ENCODE measurements around the gene AP5S1.

AP5S1 gene

DNA sequence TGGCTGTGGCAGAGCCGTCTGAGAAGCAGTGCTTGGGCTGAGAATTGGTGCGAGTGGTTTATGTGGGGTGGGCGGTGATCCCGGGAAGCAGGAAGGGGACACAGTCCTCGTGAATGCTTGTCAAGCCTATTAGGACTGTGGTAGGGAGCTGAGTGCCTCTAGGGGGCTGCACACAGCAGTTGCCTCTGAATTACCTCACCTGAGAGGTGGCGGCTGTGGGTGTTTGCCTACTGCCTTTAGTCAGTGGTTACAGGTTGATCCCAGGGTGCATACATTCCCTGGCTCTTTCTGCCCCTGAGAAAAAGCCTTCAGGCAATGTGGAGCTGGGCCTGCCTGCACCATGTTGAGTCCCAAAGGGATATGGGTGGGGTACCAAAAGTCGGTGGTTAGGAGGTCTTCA, 5.2 kb downstream of the AP5S1 start:
- TF ChIP-seq POLR2AphosphoS5 (IDR thresholded peaks at IDR 0.05; ENCODE audit: low read depth, low read length), result no peak
- TF ChIP-seq SIN3A (IDR thresholded peaks at IDR 0.05; ENCODE audit: borderline replicate concordance, insufficient read depth, low read length), result no peak
- no peak for TF ChIP-seq TAF1 (IDR thresholded peaks at IDR 0.05; ENCODE audit: borderline replicate concordance, insufficient read depth, low read length)
- no peak for TF ChIP-seq REST (IDR thresholded peaks at IDR 0.05; ENCODE audit: insufficient read depth in 1 of 2, low read depth in 2 of 2, low read length in 2 of 2)
- no peak for TF ChIP-seq FOXP2 (optimal IDR thresholded peaks at IDR 0.05; ENCODE audit: borderline replicate concordance, extremely low read depth, extremely low read length, insufficient read depth)

DNA sequence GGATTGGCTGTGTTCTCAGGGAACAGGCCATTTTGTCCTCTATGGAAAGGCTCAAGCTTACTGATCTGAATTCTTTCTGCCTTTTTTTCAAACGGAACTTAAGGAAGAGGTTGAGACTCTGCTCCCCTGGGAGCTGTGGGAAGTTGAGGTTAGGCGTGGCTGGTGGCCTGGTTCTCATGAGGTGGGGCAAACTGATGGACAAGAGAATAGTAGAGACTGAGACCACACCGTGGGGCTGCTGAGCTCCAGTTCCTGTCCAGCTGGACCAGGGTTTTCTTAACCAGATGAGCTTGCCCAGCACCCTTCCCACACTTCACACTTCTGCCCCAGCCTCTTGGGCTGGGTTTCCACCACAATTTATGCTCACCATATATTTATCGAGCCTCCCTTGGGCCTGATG, 6.1 kb downstream of the AP5S1 start:
- TF ChIP-seq POLR2AphosphoS5 (IDR thresholded peaks at IDR 0.05; ENCODE audit: low read depth, low read length), result no peak
- TF ChIP-seq REST (IDR thresholded peaks at IDR 0.05; ENCODE audit: insufficient read depth in 1 of 2, low read depth in 2 of 2, low read length in 2 of 2), result no peak
- no peak for TF ChIP-seq FOXP2 (optimal IDR thresholded peaks at IDR 0.05; ENCODE audit: borderline replicate concordance, extremely low read depth, extremely low read length, insufficient read depth)
- no peak for TF ChIP-seq SIN3A (IDR thresholded peaks at IDR 0.05; ENCODE audit: borderline replicate concordance, insufficient read depth, low read length)
- TF ChIP-seq TAF1 (IDR thresholded peaks at IDR 0.05; ENCODE audit: borderline replicate concordance, insufficient read depth, low read length), result no peak

- TF ChIP-seq REST (IDR thresholded peaks at IDR 0.05; ENCODE audit: insufficient read depth in 1 of 2, low read depth in 2 of 2, low read length in 2 of 2) (no peak), POLR2AphosphoS5 (IDR thresholded peaks at IDR 0.05; ENCODE audit: low read depth, low read length) (no peak), TAF1 (IDR thresholded peaks at IDR 0.05; ENCODE audit: borderline replicate concordance, insufficient read depth, low read length) (no peak)
Measured at GRCh38 chr20:3828798-3829197, 8.5 kb downstream of the AP5S1 start.

GRCh38 chr20:3836132-3836531, 15.8 kb downstream of the AP5S1 start:
- no peak for TF ChIP-seq SIN3A (IDR thresholded peaks at IDR 0.05; ENCODE audit: borderline replicate concordance, insufficient read depth, low read length)
- no peak for TF ChIP-seq FOXP2 (optimal IDR thresholded peaks at IDR 0.05; ENCODE audit: borderline replicate concordance, extremely low read depth, extremely low read length, insufficient read depth)
- TF ChIP-seq REST (IDR thresholded peaks at IDR 0.05; ENCODE audit: insufficient read depth in 1 of 2, low read depth in 2 of 2, low read length in 2 of 2), result no peak
- no peak for TF ChIP-seq TAF1 (IDR thresholded peaks at IDR 0.05; ENCODE audit: borderline replicate concordance, insufficient read depth, low read length)
- no peak for TF ChIP-seq POLR2AphosphoS5 (IDR thresholded peaks at IDR 0.05; ENCODE audit: low read depth, low read length)

GRCh38 chr20:3839328-3839727, 19.0 kb downstream of the AP5S1 start:
- TF ChIP-seq FOXP2 (optimal IDR thresholded peaks at IDR 0.05; ENCODE audit: borderline replicate concordance, extremely low read depth, extremely low read length, insufficient read depth), result no peak
- no peak for TF ChIP-seq REST (IDR thresholded peaks at IDR 0.05; ENCODE audit: insufficient read depth in 1 of 2, low read depth in 2 of 2, low read length in 2 of 2)
- no peak for TF ChIP-seq SIN3A (IDR thresholded peaks at IDR 0.05; ENCODE audit: borderline replicate concordance, insufficient read depth, low read length)
- no peak for TF ChIP-seq TAF1 (IDR thresholded peaks at IDR 0.05; ENCODE audit: borderline replicate concordance, insufficient read depth, low read length)
- TF ChIP-seq POLR2AphosphoS5 (IDR thresholded peaks at IDR 0.05; ENCODE audit: low read depth, low read length), result no peak
